HepG2 (cell line): ENCODE measurements around the gene CLIC4.

Source experiments
- ETS1 ChIP-seq: sonication (generic); formaldehyde crosslinking; IDR thresholded peaks from 2 replicates; pipeline ENCODE4 v1.4.0; 2020; ENCODE audit warnings: missing genetic modification reagents
- NFIC ChIP-seq: IDR thresholded peaks from 2 replicates; pipeline ENCODE4 v1.6.1; 2012; ENCODE audit warnings: mild to moderate bottlenecking, low read length, inconsistent platforms
- SP4 ChIP-seq: sonication (generic); formaldehyde crosslinking; IDR thresholded peaks from 2 replicates; pipeline ENCODE4 v1.8.1; 2023; ENCODE audit warnings: mild to moderate bottlenecking, missing genetic modification reagents
- TF ChIP-seq, protein P1 (sequence below): sonication (generic); formaldehyde crosslinking; IDR thresholded peaks from 2 replicates; pipeline ENCODE4 v1.5.1; 2020; ENCODE audit warnings: mild to moderate bottlenecking, moderate library complexity, missing genetic modification reagents

- TF ChIP-seq, protein P1, sequence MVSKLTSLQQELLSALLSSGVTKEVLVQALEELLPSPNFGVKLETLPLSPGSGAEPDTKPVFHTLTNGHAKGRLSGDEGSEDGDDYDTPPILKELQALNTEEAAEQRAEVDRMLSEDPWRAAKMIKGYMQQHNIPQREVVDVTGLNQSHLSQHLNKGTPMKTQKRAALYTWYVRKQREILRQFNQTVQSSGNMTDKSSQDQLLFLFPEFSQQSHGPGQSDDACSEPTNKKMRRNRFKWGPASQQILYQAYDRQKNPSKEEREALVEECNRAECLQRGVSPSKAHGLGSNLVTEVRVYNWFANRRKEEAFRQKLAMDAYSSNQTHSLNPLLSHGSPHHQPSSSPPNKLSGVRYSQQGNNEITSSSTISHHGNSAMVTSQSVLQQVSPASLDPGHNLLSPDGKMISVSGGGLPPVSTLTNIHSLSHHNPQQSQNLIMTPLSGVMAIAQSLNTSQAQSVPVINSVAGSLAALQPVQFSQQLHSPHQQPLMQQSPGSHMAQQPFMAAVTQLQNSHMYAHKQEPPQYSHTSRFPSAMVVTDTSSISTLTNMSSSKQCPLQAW (CRISPR knock-in tag), result no peak
- TF ChIP-seq NFIC (no peak), ETS1 (CRISPR knock-in tag) (no peak), SP4 (CRISPR knock-in tag) (no peak)
These were observed 9.5 kb upstream of the CLIC4 start for GRCh38 chr1:24735509-24736375.
